Activated B cell treated with CpG ODN at 0.5 μM for 24 hours (primary cell): ENCODE data around the gene ANKRD65. TPM values are rescaled to one million over a fixed set of nuclear protein-coding genes. Genes with fewer than 3 reads are reported as not detected.

Source experiments
- ATAC-seq: fragments of 200-7000 bp; cut with Tn5 transposase; one replicate; pipeline ENCODE4 v1.10.0; 2021; ENCODE audit warnings: low read depth, mild to moderate bottlenecking, moderate library complexity
- CTCF ChIA-PET: fragments of 350-600 bp; sonication (Branson Sonifier 250); formaldehyde crosslinking; loops from one replicate; lab custom pipeline; 2021; ENCODE audit warnings: antibody characterized with exemption; lab: Charles Lee
- POLR2A ChIA-PET: fragments of 350-600 bp; sonication (Branson Sonifier 250); formaldehyde crosslinking; loops from one replicate; lab custom pipeline; 2021; ENCODE audit warnings: antibody characterized with exemption; lab: Charles Lee
- DNase-seq: peaks from one replicate; pipeline ENCODE4 v3.0.0; 2022
- H3K27ac Mint-ChIP-seq: one replicate; pipeline ENCODE4 v1.8.0; 2020; ENCODE audit warnings: mixed read lengths
- H3K27me3 Mint-ChIP-seq: one replicate; pipeline ENCODE4 v1.8.0; 2021; ENCODE audit warnings: mixed read lengths
- H3K36me3 Mint-ChIP-seq: one replicate; pipeline ENCODE4 v1.8.0; 2021; ENCODE audit warnings: low read depth, mixed read lengths
- H3K4me1 Mint-ChIP-seq: one replicate; pipeline ENCODE4 v1.8.0; 2021; ENCODE audit warnings: mixed read lengths
- H3K4me3 Mint-ChIP-seq: one replicate; pipeline ENCODE4 v1.8.0; 2020; ENCODE audit warnings: mild to moderate bottlenecking, mixed read lengths
- H3K9me3 Mint-ChIP-seq: one replicate; pipeline ENCODE4 v1.8.0; 2020; ENCODE audit warnings: mixed read lengths
- CTCF ChIP-seq: fragments of 200-600 bp; IDR thresholded peaks from one replicate; pipeline ENCODE4 v1.8.0; 2022; ENCODE audit warnings: antibody characterized with exemption, mild to moderate bottlenecking
- intact Hi-C: fragments of 100-400 bp; cut with micrococcal nuclease; formaldehyde crosslinking; loops from one replicate; pipeline ENCODE4 v1.15.1; 2024
- total RNA-seq: library from RNA; stranded (reverse); gene quantifications from 2 replicates; pipeline ENCODE4 v1.2.3, GENCODE V29; 2022

The ANKRD65 gene
- total RNA-seq, 1 donor from 2014 or later = 0.13 TPM

- H3K27me3 Mint-ChIP-seq = no peaks in the 10 kb centered on the region
These were observed 40.2 kb downstream of the ANKRD65 start for GRCh38 chr1:1380860-1381259.

GRCh38 chr1:1377540-1378205 is 43.4 kb downstream of the ANKRD65 start:
- no peak for TF ChIP-seq CTCF
- intact Hi-C loops = no loop called here
- DNase-seq = no peak
- no peaks in the 10 kb centered on the region for H3K9me3 Mint-ChIP-seq
- peaks cover 14% of the 10 kb centered on the region for H3K36me3 Mint-ChIP-seq
- no peak overlapping the region for H3K4me3 Mint-ChIP-seq
- no peak overlapping the region for H3K27ac Mint-ChIP-seq
- peaks cover 19% of the 10 kb centered on the region for H3K4me1 Mint-ChIP-seq
- CTCF ChIA-PET = no interaction called here
- ATAC-seq = no peak
- no peaks in the 10 kb centered on the region for H3K27me3 Mint-ChIP-seq
- POLR2A ChIA-PET = interaction anchor here (0.5 to 7.6 kb wide), 3 partner anchors 20 to 993 kb away, joined by 3 to 116 read pairs (median 8); partner anchors contain the start of gene CCNL2

More at GRCh38 chr1:1380860-1381259, 40.2 kb downstream of the ANKRD65 start:
- POLR2A ChIA-PET = no interaction called here
- no peaks in the 10 kb centered on the region for H3K9me3 Mint-ChIP-seq
- intact Hi-C loops = no loop called here
- TF ChIP-seq CTCF = no peak
- ATAC-seq (no peak), DNase-seq (no peak)
- peaks cover 1% of the 10 kb centered on the region for H3K4me1 Mint-ChIP-seq
- no peak overlapping the region for H3K27ac Mint-ChIP-seq
- H3K36me3 Mint-ChIP-seq = peaks cover 12% of the 10 kb centered on the region
- no peak overlapping the region for H3K4me3 Mint-ChIP-seq
- CTCF ChIA-PET = no interaction called here

DNA sequence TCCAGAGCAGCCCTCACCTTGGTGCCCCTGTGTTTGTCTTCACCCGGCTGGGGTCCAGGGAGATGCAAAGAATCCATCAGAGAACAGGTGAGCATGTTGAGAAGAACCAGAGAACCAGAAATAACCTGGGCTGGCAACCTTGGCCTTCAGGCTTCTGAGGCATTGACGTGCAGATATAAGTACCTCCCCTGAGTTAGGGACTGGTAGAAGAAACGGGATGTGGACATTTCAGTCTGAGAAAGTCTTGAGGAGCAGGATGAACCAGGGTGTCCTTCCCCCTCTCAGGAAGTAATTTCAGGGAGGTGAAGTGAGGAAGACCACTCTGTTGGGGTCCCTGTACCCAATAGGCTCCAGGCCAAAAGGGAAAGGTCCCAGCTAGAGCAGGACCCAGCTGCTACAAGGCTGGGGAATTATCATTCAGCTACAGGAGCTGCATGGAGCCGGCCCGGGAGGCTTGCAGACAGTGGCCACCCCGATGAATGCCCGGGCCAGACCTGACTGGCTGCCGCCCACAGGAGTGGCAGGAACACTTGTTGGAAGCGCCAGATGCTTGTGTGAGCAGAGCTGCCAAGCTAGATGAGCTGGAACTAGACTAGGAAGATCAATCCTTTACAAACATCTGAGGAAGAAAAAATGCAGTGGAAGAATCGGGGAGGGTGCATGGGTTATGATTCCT is 44.4 kb downstream of the ANKRD65 start:
- no peak overlapping the region for H3K27ac Mint-ChIP-seq
- DNase-seq (no peak), ATAC-seq (no peak)
- H3K4me3 Mint-ChIP-seq = no peak overlapping the region
- H3K4me1 Mint-ChIP-seq = peaks cover 23% of the 10 kb centered on the region
- ChIA-PET POLR2A (interaction anchor here (7.6 kb wide), 1 partner anchor 21 kb away, joined by 116 read pairs; the partner anchor contains the start of gene CCNL2), CTCF (no interaction called here)
- TF ChIP-seq CTCF = no peak
- intact Hi-C loops = no loop called here
- peaks cover 12% of the 10 kb centered on the region for H3K36me3 Mint-ChIP-seq
- H3K27me3 Mint-ChIP-seq = no peaks in the 10 kb centered on the region
- H3K9me3 Mint-ChIP-seq = no peaks in the 10 kb centered on the region

- CTCF ChIA-PET = interaction anchor here (1.5 kb wide), 1 partner anchor 33 kb away, joined by 3 read pairs; no protein-coding TSS in a partner anchor
- H3K27me3 Mint-ChIP-seq = no peaks in the 10 kb centered on the region
- intact Hi-C loops = loop anchor here (1.0 to 5.0 kb wide), 12 partner anchors 24 to 416 kb away; partner anchors contain the start of genes ATAD3B, C1orf159, CCNL2 and CPTP
These were observed 46.0 kb downstream of the ANKRD65 start, which contains the start of gene AURKAIP1 for GRCh38 chr1:1374929-1375662. AURKAIP1 (minus strand) TSS chr1:1375207; CDS start chr1:1374756, 451 bp downstream.

More at GRCh38 chr1:1374929-1375662, 46.0 kb downstream of the ANKRD65 start, which contains the start of gene AURKAIP1:
- peak within 1 kb of the TSS; percentile 92 for H3K27ac Mint-ChIP-seq
- peaks cover 23% of the 10 kb centered on the region for H3K4me1 Mint-ChIP-seq
- ATAC-seq (peak; percentile 91), DNase-seq (peak; percentile 88)
- no peaks in the 10 kb centered on the region for H3K9me3 Mint-ChIP-seq
- H3K36me3 Mint-ChIP-seq = peaks cover 10% of the 10 kb centered on the region
- TF ChIP-seq CTCF = no peak
- POLR2A ChIA-PET = interaction anchor here (0.5 to 7.6 kb wide), 29 partner anchors 10 to 597 kb away, joined by 3 to 116 read pairs (median 4); partner anchors contain the start of genes CCNL2, ISG15, MRPL20 and PLEKHN1
- peak within 1 kb of the TSS; percentile 90 for H3K4me3 Mint-ChIP-seq
